ENCODE data around the gene CCM2L. TPM values are rescaled to one million over a fixed set of nuclear protein-coding genes. Genes with fewer than 3 reads are reported as not detected.
"Not testable (repeated sequence)": the region's sequence is repeated elsewhere in the genome, so short reads cannot be mapped to it uniquely, and the experiment has no call there.

The CCM2L gene
- total RNA-seq, 1 donor from 2014 or later = not detected

DNA sequence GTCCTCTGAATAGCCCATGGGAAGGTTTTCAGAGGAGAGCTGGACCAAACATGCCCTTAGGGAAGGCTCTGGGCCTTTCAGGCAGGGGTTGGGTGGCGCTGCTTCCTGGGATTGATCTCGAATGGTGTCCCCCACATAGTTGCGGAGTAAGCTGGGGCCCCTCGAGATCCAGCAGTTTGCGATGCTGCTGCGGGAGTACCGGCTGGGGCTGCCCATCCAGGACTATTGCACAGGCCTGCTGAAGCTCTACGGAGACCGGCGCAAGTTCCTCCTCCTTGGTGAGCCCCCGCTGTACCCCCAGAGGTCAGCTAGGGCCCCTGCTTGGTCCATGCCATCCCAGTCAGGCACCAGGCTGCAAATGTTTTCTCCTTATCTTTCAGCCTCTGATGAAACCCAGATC lies 19.3 kb downstream of the CCM2L start:
- DNase-seq (ENCODE audit: low spot score) = no peak
- peaks cover 46% of the 10 kb centered on the region for H3K27me3 Mint-ChIP-seq (ENCODE audit: low read depth)
- no peaks in the 10 kb centered on the region for H3K9me3 Mint-ChIP-seq (ENCODE audit: low read depth)
- H3K4me3 Mint-ChIP-seq (ENCODE audit: unreplicated experiment) = no peak overlapping the region
- TF ChIP-seq, protein P1, sequence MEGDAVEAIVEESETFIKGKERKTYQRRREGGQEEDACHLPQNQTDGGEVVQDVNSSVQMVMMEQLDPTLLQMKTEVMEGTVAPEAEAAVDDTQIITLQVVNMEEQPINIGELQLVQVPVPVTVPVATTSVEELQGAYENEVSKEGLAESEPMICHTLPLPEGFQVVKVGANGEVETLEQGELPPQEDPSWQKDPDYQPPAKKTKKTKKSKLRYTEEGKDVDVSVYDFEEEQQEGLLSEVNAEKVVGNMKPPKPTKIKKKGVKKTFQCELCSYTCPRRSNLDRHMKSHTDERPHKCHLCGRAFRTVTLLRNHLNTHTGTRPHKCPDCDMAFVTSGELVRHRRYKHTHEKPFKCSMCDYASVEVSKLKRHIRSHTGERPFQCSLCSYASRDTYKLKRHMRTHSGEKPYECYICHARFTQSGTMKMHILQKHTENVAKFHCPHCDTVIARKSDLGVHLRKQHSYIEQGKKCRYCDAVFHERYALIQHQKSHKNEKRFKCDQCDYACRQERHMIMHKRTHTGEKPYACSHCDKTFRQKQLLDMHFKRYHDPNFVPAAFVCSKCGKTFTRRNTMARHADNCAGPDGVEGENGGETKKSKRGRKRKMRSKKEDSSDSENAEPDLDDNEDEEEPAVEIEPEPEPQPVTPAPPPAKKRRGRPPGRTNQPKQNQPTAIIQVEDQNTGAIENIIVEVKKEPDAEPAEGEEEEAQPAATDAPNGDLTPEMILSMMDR (IDR thresholded peaks at IDR 0.05) = no peak
- H3K36me3 Mint-ChIP-seq (ENCODE audit: low read depth) = no peaks in the 10 kb centered on the region
- no peak overlapping the region for H3K27ac Mint-ChIP-seq (ENCODE audit: unreplicated experiment)
- peaks cover 3% of the 10 kb centered on the region for H3K4me1 Mint-ChIP-seq (ENCODE audit: low read depth)

DNA sequence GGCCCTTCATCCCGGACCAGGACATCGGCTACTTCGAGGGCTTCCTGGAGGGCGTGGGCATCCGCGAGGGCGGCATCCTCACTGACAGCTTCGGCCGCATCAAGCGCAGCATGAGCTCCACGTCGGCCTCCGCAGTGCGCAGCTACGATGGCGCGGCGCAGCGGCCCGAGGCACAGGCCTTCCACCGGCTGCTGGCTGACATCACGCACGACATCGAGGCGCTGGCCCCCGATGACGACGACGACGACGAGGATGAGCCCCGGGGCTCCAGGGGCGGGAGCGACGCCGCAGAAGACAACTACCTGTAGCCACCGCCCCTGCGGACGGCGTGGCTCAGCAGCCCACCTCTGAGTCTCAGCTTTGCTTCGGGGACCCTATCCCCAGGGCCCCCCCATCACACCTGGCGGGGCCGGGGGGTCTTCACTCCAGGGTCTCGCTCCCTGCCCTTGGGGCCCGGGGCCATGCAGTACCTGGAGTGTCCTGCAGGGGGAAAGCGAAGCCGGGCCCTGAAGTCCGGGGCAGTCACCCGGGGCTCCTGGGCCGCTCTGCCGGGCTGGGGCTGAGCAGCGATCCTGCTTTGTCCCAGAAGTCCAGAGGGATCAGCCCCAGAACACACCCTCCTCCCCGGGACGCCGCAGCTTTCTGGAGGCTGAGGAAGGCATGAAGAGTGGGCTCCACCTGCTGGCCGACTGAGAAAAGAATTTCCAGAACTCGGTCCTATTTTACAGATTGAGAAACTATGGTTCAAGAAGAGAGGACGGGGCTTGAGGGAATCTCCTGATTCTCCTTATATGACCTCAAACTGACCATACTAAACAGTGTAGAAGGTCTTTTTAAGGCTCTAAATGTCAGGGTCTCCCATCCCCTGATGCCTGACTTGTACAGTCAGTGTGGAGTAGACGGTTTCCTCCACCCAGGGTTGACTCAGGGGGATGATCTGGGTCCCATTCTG lies 21.0 kb downstream of the CCM2L start:
- H3K36me3 Mint-ChIP-seq (ENCODE audit: low read depth) = peaks cover 3% of the 10 kb centered on the region
- no peak for DNase-seq (ENCODE audit: low spot score)
- H3K4me1 Mint-ChIP-seq (ENCODE audit: low read depth) = peaks cover 10% of the 10 kb centered on the region
- TF ChIP-seq, protein P1 (IDR thresholded peaks at IDR 0.05) = peak; percentile 100
- H3K9me3 Mint-ChIP-seq (ENCODE audit: low read depth) = no peaks in the 10 kb centered on the region
- peaks cover 38% of the 10 kb centered on the region for H3K27me3 Mint-ChIP-seq (ENCODE audit: low read depth)
- H3K27ac Mint-ChIP-seq (ENCODE audit: unreplicated experiment) = no peak overlapping the region
- peak overlapping the region; percentile 66 for H3K4me3 Mint-ChIP-seq (ENCODE audit: unreplicated experiment)

DNA sequence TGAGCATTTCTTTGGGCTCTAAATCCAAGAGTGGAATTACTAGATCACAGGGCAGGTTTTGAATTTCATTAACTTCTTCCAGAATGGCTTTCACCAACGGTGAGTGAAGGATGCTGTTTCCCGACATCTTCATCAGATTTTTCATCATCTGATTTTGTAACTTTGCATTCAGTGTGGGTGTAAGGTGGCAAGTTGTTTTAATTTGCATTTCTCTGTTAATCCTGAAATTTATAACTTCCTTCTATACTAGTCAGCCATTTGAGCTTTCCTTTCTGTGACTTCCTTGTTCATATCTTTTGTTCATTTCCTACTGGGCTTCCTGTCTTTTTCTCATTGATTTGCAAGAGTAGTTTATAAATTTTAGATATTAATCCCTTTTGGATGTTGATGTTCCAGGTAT lies 23.1 kb downstream of the CCM2L start:
- H3K36me3 Mint-ChIP-seq (ENCODE audit: low read depth) = peaks cover 3% of the 10 kb centered on the region
- H3K27me3 Mint-ChIP-seq (ENCODE audit: low read depth) = peaks cover 33% of the 10 kb centered on the region
- no peak for DNase-seq (ENCODE audit: low spot score)

DNA sequence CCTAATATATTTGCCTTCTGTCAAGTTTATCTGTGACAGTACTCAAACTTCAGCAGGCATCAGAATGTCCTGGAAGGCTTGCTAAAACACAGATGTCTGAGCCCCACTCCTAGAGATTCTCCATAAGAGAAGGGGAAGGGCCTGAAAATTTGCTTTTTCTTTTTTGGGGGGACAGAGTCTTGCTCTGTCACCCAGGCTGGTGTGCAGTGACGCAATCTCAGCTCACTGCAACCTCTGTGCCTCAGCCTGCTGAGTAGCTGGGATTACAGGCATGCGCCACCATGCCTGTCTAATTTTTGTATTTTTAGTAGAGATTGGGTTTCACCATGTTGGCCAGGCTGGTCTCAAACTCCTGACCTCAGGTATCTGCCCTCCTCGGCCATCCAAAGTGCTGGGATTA lies 23.5 kb downstream of the CCM2L start:
- peaks cover 28% of the 10 kb centered on the region for H3K4me1 Mint-ChIP-seq (ENCODE audit: low read depth)
- DNase-seq (ENCODE audit: low spot score); H3K4me3 Mint-ChIP-seq (ENCODE audit: unreplicated experiment); H3K9me3 Mint-ChIP-seq (ENCODE audit: low read depth); H3K36me3 Mint-ChIP-seq (ENCODE audit: low read depth); H3K27ac Mint-ChIP-seq (ENCODE audit: unreplicated experiment): not testable (repeated sequence)
- H3K27me3 Mint-ChIP-seq (ENCODE audit: low read depth) = peaks cover 29% of the 10 kb centered on the region

More for the DNA sequence above, 23.1 kb downstream of the CCM2L start:
- H3K4me1 Mint-ChIP-seq (ENCODE audit: low read depth) = peaks cover 28% of the 10 kb centered on the region
- TF ChIP-seq, protein P1 (IDR thresholded peaks at IDR 0.05) = no peak
- H3K4me3 Mint-ChIP-seq (ENCODE audit: unreplicated experiment) = no peak overlapping the region
- H3K27ac Mint-ChIP-seq (ENCODE audit: unreplicated experiment) = no peak overlapping the region
- peaks cover 8% of the 10 kb centered on the region for H3K9me3 Mint-ChIP-seq (ENCODE audit: low read depth)

DNA sequence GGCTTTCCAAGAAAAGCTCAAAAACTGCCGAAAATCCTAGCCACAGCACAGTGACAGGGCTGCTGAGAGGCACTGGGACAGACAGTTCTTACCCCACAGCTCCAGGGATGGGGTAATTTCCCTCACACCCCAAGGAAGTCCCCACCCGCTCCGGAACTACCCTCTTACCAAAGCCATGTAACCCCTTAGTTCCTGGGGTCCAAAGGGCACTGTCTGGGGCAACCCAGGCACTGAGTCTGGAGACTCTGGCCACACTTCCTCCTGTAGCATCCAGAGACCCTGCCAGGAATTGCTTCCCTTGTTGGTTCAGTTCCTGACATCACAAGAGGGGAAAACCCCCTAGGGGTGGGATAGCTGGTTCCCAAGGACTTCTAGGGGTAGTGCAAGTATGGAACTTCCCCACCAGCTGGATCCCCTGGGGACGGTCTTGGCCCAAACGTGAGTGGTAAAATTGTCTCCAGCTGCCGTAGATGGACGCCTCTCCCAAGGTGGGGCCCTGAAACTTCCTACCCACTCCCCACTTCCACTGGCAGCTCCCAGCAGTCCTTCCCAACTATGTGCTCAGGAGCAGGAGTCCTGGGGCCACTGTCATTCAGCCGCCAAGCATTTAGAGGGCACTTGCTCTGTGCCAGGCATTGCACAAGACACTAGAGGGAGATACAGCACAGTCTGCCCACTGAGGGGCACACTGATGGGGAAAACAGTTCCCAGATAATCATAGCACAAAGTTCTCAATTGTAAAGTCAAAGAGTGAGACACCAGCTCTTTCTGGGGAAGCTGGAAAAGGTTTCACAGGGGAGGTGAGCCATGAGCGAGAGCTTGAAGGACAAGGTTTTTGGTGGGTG lies 24.6 kb downstream of the CCM2L start:
- no peak for DNase-seq (ENCODE audit: low spot score)
- peak overlapping the region; percentile 53 for H3K27ac Mint-ChIP-seq (ENCODE audit: unreplicated experiment)

More for the DNA sequence above, 24.6 kb downstream of the CCM2L start:
- Mint-ChIP-seq H3K36me3 (ENCODE audit: low read depth) (peaks cover 3% of the 10 kb centered on the region), H3K9me3 (ENCODE audit: low read depth) (peaks cover 8% of the 10 kb centered on the region), H3K4me3 (ENCODE audit: unreplicated experiment) (no peak overlapping the region), H3K27me3 (ENCODE audit: low read depth) (peaks cover 25% of the 10 kb centered on the region), H3K4me1 (ENCODE audit: low read depth) (peaks cover 28% of the 10 kb centered on the region)
- TF ChIP-seq, protein P1 (IDR thresholded peaks at IDR 0.05) = peak; percentile 71

Data from chondrocyte (in vitro differentiated cells).